ENCODE results near the gene STK4.

DNA sequence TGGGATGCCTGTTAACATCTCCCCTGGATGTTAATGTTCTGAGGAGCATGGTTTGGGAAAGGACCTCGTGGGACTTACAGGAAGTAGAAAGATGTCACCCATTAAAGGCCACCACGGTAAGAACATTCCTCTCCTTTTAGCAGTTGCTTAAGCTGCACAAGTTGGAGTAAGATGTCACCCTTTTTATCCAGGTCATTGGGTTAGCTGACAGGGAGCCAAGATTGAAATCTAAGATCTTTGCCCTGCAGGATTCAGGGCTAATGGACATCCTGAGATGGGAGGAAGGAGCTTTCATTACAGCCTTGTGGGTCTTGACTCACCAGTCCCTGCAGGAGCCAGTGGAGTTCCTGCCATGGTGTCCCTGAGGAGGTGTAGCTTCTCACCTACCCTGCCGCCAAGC is 34.4 kb upstream of the STK4 start:
- TF ChIP-seq CTCF (IDR thresholded peaks at IDR 0.05) (no peak), POLR2A (IDR thresholded peaks at IDR 0.05) (no peak)
